ENCODE results near the gene INVS.

Gene INVS

GRCh38 chr9:100105861-100106260, 6.8 kb downstream of the INVS start:
- TF ChIP-seq, protein P1, sequence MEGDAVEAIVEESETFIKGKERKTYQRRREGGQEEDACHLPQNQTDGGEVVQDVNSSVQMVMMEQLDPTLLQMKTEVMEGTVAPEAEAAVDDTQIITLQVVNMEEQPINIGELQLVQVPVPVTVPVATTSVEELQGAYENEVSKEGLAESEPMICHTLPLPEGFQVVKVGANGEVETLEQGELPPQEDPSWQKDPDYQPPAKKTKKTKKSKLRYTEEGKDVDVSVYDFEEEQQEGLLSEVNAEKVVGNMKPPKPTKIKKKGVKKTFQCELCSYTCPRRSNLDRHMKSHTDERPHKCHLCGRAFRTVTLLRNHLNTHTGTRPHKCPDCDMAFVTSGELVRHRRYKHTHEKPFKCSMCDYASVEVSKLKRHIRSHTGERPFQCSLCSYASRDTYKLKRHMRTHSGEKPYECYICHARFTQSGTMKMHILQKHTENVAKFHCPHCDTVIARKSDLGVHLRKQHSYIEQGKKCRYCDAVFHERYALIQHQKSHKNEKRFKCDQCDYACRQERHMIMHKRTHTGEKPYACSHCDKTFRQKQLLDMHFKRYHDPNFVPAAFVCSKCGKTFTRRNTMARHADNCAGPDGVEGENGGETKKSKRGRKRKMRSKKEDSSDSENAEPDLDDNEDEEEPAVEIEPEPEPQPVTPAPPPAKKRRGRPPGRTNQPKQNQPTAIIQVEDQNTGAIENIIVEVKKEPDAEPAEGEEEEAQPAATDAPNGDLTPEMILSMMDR (IDR thresholded peaks at IDR 0.05; ENCODE audit: borderline replicate concordance, extremely low read depth, low read length, poor library complexity, severe bottlenecking): no peak
- TF ChIP-seq EZH2 (IDR thresholded peaks at IDR 0.05; ENCODE audit: borderline replicate concordance, low read depth, low read length, severe bottlenecking): no peak
- H3K4me2 ChIP-seq (ENCODE audit: insufficient read depth, low read length): no peak overlapping the region
- no peaks in the 10 kb centered on the region for H3K27me3 ChIP-seq (ENCODE audit: insufficient read depth, low read length, poor library complexity)
- peaks cover 47% of the 10 kb centered on the region; the same call in 1 of the 2 replicates for H3K36me3 ChIP-seq (ENCODE audit: insufficient read depth, low read length)
- H4K20me1 ChIP-seq (ENCODE audit: insufficient read depth, low read length): no peaks in the 10 kb centered on the region
- H2AFZ ChIP-seq (ENCODE audit: low read depth, low read length): no peak overlapping the region
- H3K9ac ChIP-seq (ENCODE audit: low read depth, low read length): no peak overlapping the region
- ATAC-seq (ENCODE audit: insufficient read depth, low read depth) (no peak), DNase-seq (no peak)
- H3K9me3 ChIP-seq (ENCODE audit: insufficient read depth, low read length, severe bottlenecking): no peaks in the 10 kb centered on the region
- H3K79me2 ChIP-seq (ENCODE audit: insufficient read depth, low read length): peaks cover 3% of the 10 kb centered on the region; the same call in 1 of the 2 replicates
- no peak overlapping the region for H3K27ac ChIP-seq (ENCODE audit: low read length)
- H3K4me3 ChIP-seq (ENCODE audit: low read depth in 1 of 2, low read length in 2 of 2): no peak overlapping the region
- H3K4me1 ChIP-seq (ENCODE audit: insufficient read depth, low read length): no peaks in the 10 kb centered on the region

- no peak for TF ChIP-seq EZH2 (IDR thresholded peaks at IDR 0.05; ENCODE audit: borderline replicate concordance, low read depth, low read length, severe bottlenecking)
- TF ChIP-seq, protein P1 (IDR thresholded peaks at IDR 0.05; ENCODE audit: borderline replicate concordance, extremely low read depth, low read length, poor library complexity, severe bottlenecking): no peak
These were observed 7.6 kb downstream of the INVS start for GRCh38 chr9:100106616-100107015.

DNA sequence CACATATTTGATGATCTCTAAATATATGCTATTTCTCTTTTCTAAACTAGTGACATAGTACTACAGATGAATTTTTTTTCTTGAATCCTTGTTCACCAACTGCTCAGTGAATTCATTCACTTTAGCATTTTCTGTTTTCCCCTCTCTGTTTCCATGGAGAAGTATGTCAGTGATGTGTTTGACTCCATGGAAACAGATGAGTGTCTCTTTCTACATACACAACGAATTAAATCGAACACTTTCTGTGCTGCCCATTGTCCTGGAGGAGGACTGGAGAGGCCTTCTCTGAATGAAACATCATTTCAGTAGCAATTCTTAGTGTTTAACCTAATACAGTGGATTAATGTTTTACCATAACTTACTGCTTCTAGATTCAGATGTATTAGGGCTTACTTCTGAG, 9.5 kb downstream of the INVS start:
- no peaks in the 10 kb centered on the region for H3K9me3 ChIP-seq (ENCODE audit: insufficient read depth, low read length, severe bottlenecking)
- no peak overlapping the region for H3K4me3 ChIP-seq (ENCODE audit: low read depth in 1 of 2, low read length in 2 of 2)
- H3K79me2 ChIP-seq (ENCODE audit: insufficient read depth, low read length): no peaks in the 10 kb centered on the region
- no peak overlapping the region for H3K27ac ChIP-seq (ENCODE audit: low read length)
- H3K9ac ChIP-seq (ENCODE audit: low read depth, low read length): no peak overlapping the region
- no peak overlapping the region for H3K4me2 ChIP-seq (ENCODE audit: insufficient read depth, low read length)
- H3K36me3 ChIP-seq (ENCODE audit: insufficient read depth, low read length): peaks cover 53% of the 10 kb centered on the region; the same call in 1 of the 2 replicates
- TF ChIP-seq EZH2 (IDR thresholded peaks at IDR 0.05; ENCODE audit: borderline replicate concordance, low read depth, low read length, severe bottlenecking): no peak
- TF ChIP-seq, protein P1 (IDR thresholded peaks at IDR 0.05; ENCODE audit: borderline replicate concordance, extremely low read depth, low read length, poor library complexity, severe bottlenecking): no peak
- H2AFZ ChIP-seq (ENCODE audit: low read depth, low read length): no peak overlapping the region
- H3K4me1 ChIP-seq (ENCODE audit: insufficient read depth, low read length): no peaks in the 10 kb centered on the region
- DNase-seq (no peak), ATAC-seq (ENCODE audit: insufficient read depth, low read depth) (no peak)
- no peaks in the 10 kb centered on the region for H4K20me1 ChIP-seq (ENCODE audit: insufficient read depth, low read length)
- no peaks in the 10 kb centered on the region for H3K27me3 ChIP-seq (ENCODE audit: insufficient read depth, low read length, poor library complexity)

More at GRCh38 chr9:100106616-100107015, 7.6 kb downstream of the INVS start:
- H4K20me1 ChIP-seq (ENCODE audit: insufficient read depth, low read length): no peaks in the 10 kb centered on the region
- H3K9ac ChIP-seq (ENCODE audit: low read depth, low read length): no peak overlapping the region
- ATAC-seq (ENCODE audit: insufficient read depth, low read depth) (no peak), DNase-seq (no peak)
- no peak overlapping the region for H2AFZ ChIP-seq (ENCODE audit: low read depth, low read length)
- H3K36me3 ChIP-seq (ENCODE audit: insufficient read depth, low read length): peaks cover 54% of the 10 kb centered on the region; the same call in 1 of the 2 replicates
- H3K4me2 ChIP-seq (ENCODE audit: insufficient read depth, low read length): no peak overlapping the region
- no peaks in the 10 kb centered on the region for H3K27me3 ChIP-seq (ENCODE audit: insufficient read depth, low read length, poor library complexity)
- H3K9me3 ChIP-seq (ENCODE audit: insufficient read depth, low read length, severe bottlenecking): no peaks in the 10 kb centered on the region
- no peak overlapping the region for H3K27ac ChIP-seq (ENCODE audit: low read length)
- no peaks in the 10 kb centered on the region for H3K4me1 ChIP-seq (ENCODE audit: insufficient read depth, low read length)
- H3K79me2 ChIP-seq (ENCODE audit: insufficient read depth, low read length): no peaks in the 10 kb centered on the region
- H3K4me3 ChIP-seq (ENCODE audit: low read depth in 1 of 2, low read length in 2 of 2): no peak overlapping the region
